HepG2 (cell line): ENCODE data around the gene TIFAB.

Source experiments
- NCOA2 ChIP-seq: sonication (generic); formaldehyde crosslinking; IDR thresholded peaks from 2 replicates; pipeline ENCODE4 v1.8.0; 2022; ENCODE audit warnings: inconsistent platforms
- POLR2AphosphoS2 ChIP-seq: IDR thresholded peaks from 2 replicates; pipeline ENCODE4 v1.6.1; 2011; ENCODE audit warnings: low read depth, low read length, improper control_type of control experiment
- ZMYM3 ChIP-seq: sonication (generic); formaldehyde crosslinking; IDR thresholded peaks from 2 replicates; pipeline ENCODE4 v1.5.1; 2020; ENCODE audit warnings: mild to moderate bottlenecking, missing genetic modification reagents
- ZNF556 ChIP-seq: sonication (generic); formaldehyde crosslinking; IDR thresholded peaks from 2 replicates; pipeline ENCODE4 v1.4.0; 2020; ENCODE audit warnings: mild to moderate bottlenecking, missing genetic modification reagents, borderline replicate concordance
- ZNF558 ChIP-seq: sonication (generic); formaldehyde crosslinking; IDR thresholded peaks from 2 replicates; pipeline ENCODE4 v1.9.0; 2022; ENCODE audit warnings: mild to moderate bottlenecking, missing genetic modification reagents, borderline replicate concordance
- ZNF776 ChIP-seq: sonication (generic); formaldehyde crosslinking; IDR thresholded peaks from 2 replicates; pipeline ENCODE4 v1.4.0; 2020; ENCODE audit warnings: mild to moderate bottlenecking, missing genetic modification reagents
- TF ChIP-seq, protein P1 (sequence below): sonication (generic); formaldehyde crosslinking; IDR thresholded peaks from 2 replicates; pipeline ENCODE4 v1.4.0; 2020; ENCODE audit warnings: low read depth, mild to moderate bottlenecking, missing genetic modification reagents
- TF ChIP-seq, protein P2 (sequence below): sonication (generic); formaldehyde crosslinking; IDR thresholded peaks from 2 replicates; pipeline ENCODE4 v1.5.0; 2020; ENCODE audit warnings: mild to moderate bottlenecking, missing genetic modification reagents, moderate library complexity
- TF ChIP-seq, protein P3 (sequence below): IDR thresholded peaks from 2 replicates; pipeline ENCODE4 v1.6.1; 2012; ENCODE audit warnings: low read depth, low read length, improper control_type of control experiment
- TF ChIP-seq, protein P4 (sequence below): sonication (generic); formaldehyde crosslinking; IDR thresholded peaks from 2 replicates; pipeline ENCODE4 v1.4.0; 2020; ENCODE audit warnings: missing genetic modification reagents

DNA sequence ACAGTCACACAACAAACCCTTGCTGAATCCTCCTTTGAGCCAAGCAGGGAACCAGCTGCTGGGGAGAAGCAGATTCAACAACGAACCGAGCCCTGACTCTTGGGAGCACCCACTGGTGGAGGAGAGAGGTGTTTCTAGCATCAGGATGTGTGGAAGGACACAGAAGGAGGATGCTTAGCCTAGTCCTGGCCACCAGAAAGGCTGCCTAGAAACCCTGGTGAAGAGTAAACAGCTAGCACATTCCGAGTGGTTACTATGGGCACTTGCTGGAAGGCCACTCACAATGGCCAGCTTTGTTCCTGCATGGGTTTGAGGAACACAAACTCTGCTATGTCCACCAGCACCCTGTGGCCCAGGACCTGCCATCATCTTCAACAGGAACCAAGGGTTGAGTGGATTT lies 1.8 kb downstream of the TIFAB start:
- TF ChIP-seq, protein P1, sequence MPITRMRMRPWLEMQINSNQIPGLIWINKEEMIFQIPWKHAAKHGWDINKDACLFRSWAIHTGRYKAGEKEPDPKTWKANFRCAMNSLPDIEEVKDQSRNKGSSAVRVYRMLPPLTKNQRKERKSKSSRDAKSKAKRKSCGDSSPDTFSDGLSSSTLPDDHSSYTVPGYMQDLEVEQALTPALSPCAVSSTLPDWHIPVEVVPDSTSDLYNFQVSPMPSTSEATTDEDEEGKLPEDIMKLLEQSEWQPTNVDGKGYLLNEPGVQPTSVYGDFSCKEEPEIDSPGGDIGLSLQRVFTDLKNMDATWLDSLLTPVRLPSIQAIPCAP (CRISPR knock-in tag) = no peak
- TF ChIP-seq ZNF556 = no peak
- TF ChIP-seq, protein P2, sequence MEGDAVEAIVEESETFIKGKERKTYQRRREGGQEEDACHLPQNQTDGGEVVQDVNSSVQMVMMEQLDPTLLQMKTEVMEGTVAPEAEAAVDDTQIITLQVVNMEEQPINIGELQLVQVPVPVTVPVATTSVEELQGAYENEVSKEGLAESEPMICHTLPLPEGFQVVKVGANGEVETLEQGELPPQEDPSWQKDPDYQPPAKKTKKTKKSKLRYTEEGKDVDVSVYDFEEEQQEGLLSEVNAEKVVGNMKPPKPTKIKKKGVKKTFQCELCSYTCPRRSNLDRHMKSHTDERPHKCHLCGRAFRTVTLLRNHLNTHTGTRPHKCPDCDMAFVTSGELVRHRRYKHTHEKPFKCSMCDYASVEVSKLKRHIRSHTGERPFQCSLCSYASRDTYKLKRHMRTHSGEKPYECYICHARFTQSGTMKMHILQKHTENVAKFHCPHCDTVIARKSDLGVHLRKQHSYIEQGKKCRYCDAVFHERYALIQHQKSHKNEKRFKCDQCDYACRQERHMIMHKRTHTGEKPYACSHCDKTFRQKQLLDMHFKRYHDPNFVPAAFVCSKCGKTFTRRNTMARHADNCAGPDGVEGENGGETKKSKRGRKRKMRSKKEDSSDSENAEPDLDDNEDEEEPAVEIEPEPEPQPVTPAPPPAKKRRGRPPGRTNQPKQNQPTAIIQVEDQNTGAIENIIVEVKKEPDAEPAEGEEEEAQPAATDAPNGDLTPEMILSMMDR = no peak
- TF ChIP-seq ZNF558 = no peak
- TF ChIP-seq POLR2AphosphoS2 = no peak
- no peak for TF ChIP-seq ZMYM3 (CRISPR knock-in tag)
- TF ChIP-seq, protein P3, sequence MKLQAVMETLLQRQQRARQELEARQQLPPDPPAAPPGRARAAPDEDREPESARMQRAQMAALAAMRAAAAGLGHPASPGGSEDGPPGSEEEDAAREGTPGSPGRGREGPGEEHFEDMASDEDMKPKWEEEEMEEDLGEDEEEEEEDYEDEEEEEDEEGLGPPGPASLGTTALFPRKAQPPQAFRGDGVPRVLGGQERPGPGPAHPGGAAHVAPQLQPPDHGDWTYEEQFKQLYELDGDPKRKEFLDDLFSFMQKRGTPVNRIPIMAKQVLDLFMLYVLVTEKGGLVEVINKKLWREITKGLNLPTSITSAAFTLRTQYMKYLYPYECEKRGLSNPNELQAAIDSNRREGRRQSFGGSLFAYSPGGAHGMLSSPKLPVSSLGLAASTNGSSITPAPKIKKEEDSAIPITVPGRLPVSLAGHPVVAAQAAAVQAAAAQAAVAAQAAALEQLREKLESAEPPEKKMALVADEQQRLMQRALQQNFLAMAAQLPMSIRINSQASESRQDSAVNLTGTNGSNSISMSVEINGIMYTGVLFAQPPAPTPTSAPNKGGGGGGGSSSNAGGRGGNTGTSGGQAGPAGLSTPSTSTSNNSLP = no peak
- TF ChIP-seq ZNF776 (CRISPR knock-in tag) = no peak
- TF ChIP-seq, protein P4, sequence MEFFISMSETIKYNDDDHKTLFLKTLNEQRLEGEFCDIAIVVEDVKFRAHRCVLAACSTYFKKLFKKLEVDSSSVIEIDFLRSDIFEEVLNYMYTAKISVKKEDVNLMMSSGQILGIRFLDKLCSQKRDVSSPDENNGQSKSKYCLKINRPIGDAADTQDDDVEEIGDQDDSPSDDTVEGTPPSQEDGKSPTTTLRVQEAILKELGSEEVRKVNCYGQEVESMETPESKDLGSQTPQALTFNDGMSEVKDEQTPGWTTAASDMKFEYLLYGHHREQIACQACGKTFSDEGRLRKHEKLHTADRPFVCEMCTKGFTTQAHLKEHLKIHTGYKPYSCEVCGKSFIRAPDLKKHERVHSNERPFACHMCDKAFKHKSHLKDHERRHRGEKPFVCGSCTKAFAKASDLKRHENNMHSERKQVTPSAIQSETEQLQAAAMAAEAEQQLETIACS (CRISPR knock-in tag) = no peak
- TF ChIP-seq NCOA2 (CRISPR knock-in tag) = no peak
